B cell (primary cell): ENCODE measurements around the gene ECM2. TPM values are rescaled to one million over a fixed set of nuclear protein-coding genes. Genes with fewer than 3 reads are reported as not detected.

Experiments
- ATAC-seq: fragments of 200-7000 bp; cut with Tn5 transposase; one replicate; pipeline ENCODE4 v1.10.0; 2021; ENCODE audit warnings: low read depth, mild to moderate bottlenecking, moderate number of reproducible peaks, moderate library complexity
- CTCF ChIA-PET: fragments of 350-600 bp; sonication (Branson Sonifier 250); formaldehyde crosslinking; loops from one replicate; lab custom pipeline; 2021; ENCODE audit warnings: antibody characterized with exemption, inconsistent platforms; lab: Charles Lee
- POLR2A ChIA-PET: fragments of 350-600 bp; sonication (Branson Sonifier 250); formaldehyde crosslinking; loops from one replicate; lab custom pipeline; 2021; ENCODE audit warnings: antibody characterized with exemption; lab: Charles Lee
- DNase-seq: peaks from one replicate; pipeline ENCODE4 v3.0.0; 2013
- H2AFZ ChIP-seq: 2 replicates; pipeline ENCODE4 v1.6.1; 2012; ENCODE audit warnings: mild to moderate bottlenecking, low read depth, low read length; ENCODE audit not compliant: insufficient read depth, poor library complexity, severe bottlenecking
- H3K27ac ChIP-seq, 2 donors: 1 replicate in 1 of 2; 2 replicates in 1 of 2; pipeline ENCODE4 v1.5.1; 2012 to 2013; ENCODE audit warnings: low read length in 2 of 2, mild to moderate bottlenecking in 2 of 2, moderate library complexity in 1 of 2
- H3K27me3 ChIP-seq, 4 experiments: fragments of 200-600 bp in 1 of 4; sonication (generic) in 1 of 4; replicated peaks in 1 of 4; 1 replicate in 2 of 4; 2 replicates in 2 of 4; pipeline versions ENCODE4 v1.6.1 to v1.7.0; 2013 to 2016; ENCODE audit warnings: low read length in 3 of 4, mild to moderate bottlenecking in 2 of 4, mixed read lengths in 1 of 4, moderate library complexity in 1 of 4; ENCODE audit not compliant: insufficient read depth in 4 of 4, control insufficient read depth in 3 of 4; ENCODE audit errors: control extremely low read depth in 1 of 4
- H3K36me3 ChIP-seq, 2 experiments: replicated peaks in 1 of 2; 1 replicate in 1 of 2; 2 replicates in 1 of 2; pipeline versions ENCODE4 v1.6.1 to v1.7.1; 2013; ENCODE audit warnings: low read length in 1 of 2; ENCODE audit not compliant: insufficient read depth in 2 of 2, control insufficient read depth in 1 of 2; ENCODE audit errors: control extremely low read depth in 1 of 2, extremely low read depth in 1 of 2
- H3K4me1 ChIP-seq, 2 donors: fragments of 200-600 bp in 1 of 2; sonication (generic) in 1 of 2; 1 replicate in 1 of 2; 2 replicates in 1 of 2; pipeline versions ENCODE4 v1.5.1 to v1.6.1; 2013 to 2017; ENCODE audit warnings: low read length in 2 of 2; ENCODE audit not compliant: control insufficient read depth in 2 of 2, insufficient read depth in 2 of 2
- H3K4me2 ChIP-seq: replicated peaks from 2 replicates; pipeline ENCODE3; 2012; ENCODE audit warnings: mild to moderate bottlenecking, low read depth, low read length; ENCODE audit not compliant: poor library complexity, severe bottlenecking
- H3K4me3 ChIP-seq, 5 experiments: fragments of 200-600 bp in 1 of 5; sonication (generic) in 1 of 5; 1 replicate in 3 of 5; 2 replicates in 2 of 5; pipeline versions ENCODE4 v1.5.1 to v1.7.0; 2011 to 2016; ENCODE audit warnings: low read length in 4 of 5, mild to moderate bottlenecking in 4 of 5, low read depth in 2 of 5, control low read depth in 1 of 5, moderate library complexity in 1 of 5; ENCODE audit not compliant: insufficient read depth in 1 of 5; ENCODE audit errors: control extremely low read depth in 1 of 5, extremely low read depth in 1 of 5
- H3K79me2 ChIP-seq: fragments of 200-600 bp; sonication (generic); one replicate; pipeline ENCODE4 v1.6.0; 2016; ENCODE audit warnings: low read length; ENCODE audit not compliant: control insufficient read depth, insufficient read depth
- H3K9ac ChIP-seq: fragments of 200-600 bp; sonication (generic); 2 replicates; pipeline ENCODE4 v1.6.1; 2017; ENCODE audit warnings: mild to moderate bottlenecking, low read length, moderate library complexity
- H3K9me3 ChIP-seq, 3 donors: one replicate each; pipeline versions ENCODE4 v1.6.1 to v1.7.1; 2013; ENCODE audit warnings: low read length in 2 of 3; ENCODE audit not compliant: control insufficient read depth in 2 of 3, insufficient read depth in 1 of 3; ENCODE audit errors: control extremely low read depth in 1 of 3
- H4K20me1 ChIP-seq: 2 replicates; pipeline ENCODE4 v1.6.0; 2012; ENCODE audit warnings: mild to moderate bottlenecking, low read length; ENCODE audit not compliant: insufficient read depth, control insufficient read depth, poor library complexity, severe bottlenecking
- H3K27ac Mint-ChIP-seq: one replicate; pipeline ENCODE4 v1.8.0; 2021; ENCODE audit warnings: mixed read lengths
- H3K27me3 Mint-ChIP-seq: one replicate; pipeline ENCODE4 v1.8.0; 2021; ENCODE audit warnings: mixed read lengths
- H3K4me1 Mint-ChIP-seq: one replicate; pipeline ENCODE4 v1.8.0; 2021; ENCODE audit warnings: mixed read lengths
- H3K4me3 Mint-ChIP-seq: one replicate; pipeline ENCODE4 v1.8.0; 2021; ENCODE audit warnings: mixed read lengths
- H3K9me3 Mint-ChIP-seq: one replicate; pipeline ENCODE4 v1.8.0; 2022; ENCODE audit warnings: mixed read lengths; ENCODE audit not compliant: insufficient read depth
- CTCF ChIP-seq: fragments of 200-600 bp; IDR thresholded peaks from one replicate; pipeline ENCODE4 v1.8.0; 2022; ENCODE audit warnings: antibody characterized with exemption, mild to moderate bottlenecking
- EZH2 ChIP-seq: IDR thresholded peaks from 2 replicates; pipeline ENCODE4 v1.6.1; 2012; ENCODE audit warnings: borderline replicate concordance, low read depth, mild to moderate bottlenecking, moderate library complexity, low read length; ENCODE audit not compliant: insufficient read depth, poor library complexity, severe bottlenecking
- WGBS: methylation state at CpG from one replicate; pipeline ENCODE4 v1.1.5; 2013; ENCODE audit warnings: missing lambda C conversion rate; ENCODE audit not compliant: insufficient coverage; 5-methylcytosine and 5-hydroxymethylcytosine counted together
- intact Hi-C: fragments of 100-400 bp; cut with micrococcal nuclease; formaldehyde crosslinking; loops from one replicate; pipeline ENCODE4 v1.10.0; 2022
- polyA plus RNA-seq: library from polyadenylated mRNA; depleted of rRNA; stranded (reverse); fragments of >200 nt; gene quantifications from 2 replicates; pipeline ENCODE4 v1.2.3, GENCODE V29; 2012
- total RNA-seq, 2 donors: library from RNA; stranded (reverse); fragments of 120-200 nt in 1 of 2; gene quantifications; 1 replicate in 1 of 2; 2 replicates in 1 of 2; pipeline versions ENCODE4 v1.2.3 to v1.2.4, GENCODE V29; 2013 to 2022

Gene ECM2
- total and polyA plus RNA-seq, 2 donors (not counting 1 experiment from before 2014, with no cell fraction given) = not detected

DNA sequence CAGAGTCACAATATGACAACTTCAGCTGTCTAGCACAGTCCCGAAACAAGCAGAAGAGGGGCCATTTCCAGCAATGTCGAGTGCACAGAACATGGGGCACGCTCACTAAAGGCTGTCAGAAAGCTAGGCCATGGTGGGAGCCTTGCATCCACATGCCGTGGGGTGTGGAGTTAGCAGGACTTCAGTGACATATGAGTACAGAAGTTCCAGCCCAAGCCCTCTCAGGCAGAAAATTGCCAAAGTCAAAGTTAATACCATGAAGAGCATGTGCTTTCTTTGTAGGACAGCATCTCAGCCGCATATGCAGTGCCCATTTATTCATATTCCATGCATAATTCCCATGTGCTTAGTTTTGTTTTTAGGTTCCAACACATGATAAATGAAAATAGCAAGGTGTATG lies 26.7 kb downstream of the ECM2 start:
- Histone ChIP-seq H3K4me2 (no peak overlapping the region), H3K4me3 (no peak overlapping the region), H3K9me3 (no peaks in the 10 kb centered on the region), H4K20me1 (no peaks in the 10 kb centered on the region), H3K79me2 (no peaks in the 10 kb centered on the region), H3K27ac (no peak overlapping the region), H3K4me1 (no peaks in the 10 kb centered on the region), H3K9ac (no peak overlapping the region), H3K27me3 (no peaks in the 10 kb centered on the region), H2AFZ (no peak overlapping the region), H3K36me3 (no peaks in the 10 kb centered on the region)
- Mint-ChIP-seq H3K9me3 (no peaks in the 10 kb centered on the region), H3K4me3 (no peak overlapping the region), H3K27ac (no peak overlapping the region), H3K27me3 (no peaks in the 10 kb centered on the region), H3K4me1 (peaks cover 6% of the 10 kb centered on the region)
- intact Hi-C loops = no loop called here
- POLR2A ChIA-PET = no interaction called here
- ATAC-seq (no peak), DNase-seq (no peak)
- WGBS = 100% methylated on average over 4 of the region's 5 CpGs
- CTCF ChIA-PET = no interaction called here
- TF ChIP-seq EZH2 (no peak), CTCF (no peak)

DNA sequence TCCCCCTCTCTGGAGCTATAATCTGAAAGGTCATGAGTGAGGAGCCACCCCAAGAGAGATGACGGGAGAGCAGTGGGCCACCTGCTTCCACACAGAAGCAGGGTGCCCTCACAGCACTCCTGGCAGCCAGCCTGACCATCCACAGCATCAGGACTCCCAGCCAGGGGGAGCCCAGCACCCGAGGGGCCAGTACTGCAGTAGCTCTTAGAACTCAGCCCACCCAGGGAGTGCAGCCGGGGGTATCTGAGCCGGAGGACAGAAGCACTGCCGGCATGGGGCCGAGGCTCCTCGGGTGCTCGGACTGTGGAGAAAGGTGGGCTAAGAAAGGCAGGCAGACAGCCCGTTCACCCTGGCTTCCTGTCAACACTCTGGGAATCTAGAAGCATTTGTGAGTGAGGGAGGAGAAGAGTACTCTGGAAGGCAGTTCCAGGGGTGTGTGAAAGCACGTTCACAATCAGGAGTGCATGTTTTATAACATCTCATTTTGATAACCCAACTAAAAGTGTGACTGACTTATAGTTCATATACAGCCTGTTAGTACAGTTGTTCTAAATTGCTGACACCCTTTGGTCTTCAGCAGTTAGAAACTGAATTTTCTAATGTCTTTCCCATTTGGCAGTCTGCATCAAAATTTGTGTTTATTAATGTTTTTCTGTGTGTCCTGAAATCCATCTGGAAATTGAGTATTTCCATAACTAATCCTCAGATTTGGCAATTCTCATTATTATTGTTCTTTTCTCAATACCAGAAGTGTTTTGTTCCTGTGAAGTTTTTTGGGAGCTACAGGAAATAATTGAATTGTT lies 27.6 kb downstream of the ECM2 start:
- no peak for DNase-seq
- Histone ChIP-seq H3K9ac (no peak overlapping the region), H3K27ac (no peak overlapping the region), H4K20me1 (no peaks in the 10 kb centered on the region), H3K9me3 (no peaks in the 10 kb centered on the region), H3K4me2 (no peak overlapping the region), H3K36me3 (no peaks in the 10 kb centered on the region), H3K4me3 (no peak overlapping the region), H3K79me2 (no peaks in the 10 kb centered on the region), H3K27me3 (no peaks in the 10 kb centered on the region), H2AFZ (no peak overlapping the region), H3K4me1 (no peaks in the 10 kb centered on the region)
- Mint-ChIP-seq H3K27ac (no peak overlapping the region), H3K4me3 (no peak overlapping the region), H3K27me3 (no peaks in the 10 kb centered on the region), H3K4me1 (peaks cover 6% of the 10 kb centered on the region), H3K9me3 (no peaks in the 10 kb centered on the region)
- WGBS = 96% methylated on average over 8 of the region's 10 CpGs
- ChIA-PET CTCF (no interaction called here), POLR2A (no interaction called here)
- ATAC-seq = no peak
- intact Hi-C loops = no loop called here
- no peak for TF ChIP-seq CTCF
- no peak for TF ChIP-seq EZH2
